GM23338 (cell line): ENCODE data around the gene LENEP. TPM values are rescaled to one million over a fixed set of nuclear protein-coding genes. Genes with fewer than 3 reads are reported as not detected.

Experiments used
- ATAC-seq: fragments of 200-7000 bp; cut with Tn5 transposase; 3 replicates; pipeline ENCODE4 v1.9.1; 2020
- DNase-seq: peaks from one replicate; pipeline ENCODE4 v3.0.0-alpha.2; 2015; ENCODE audit warnings: low spot score
- H2AFZ ChIP-seq: fragments of 200-600 bp; sonication (generic); 2 replicates; pipeline ENCODE4 v1.8.0; 2016; ENCODE audit warnings: antibody characterized with exemption, mild to moderate bottlenecking, moderate library complexity
- H3F3A ChIP-seq: fragments of 200-600 bp; sonication (generic); replicated peaks from 2 replicates; pipeline ENCODE4 v1.8.0; 2017; ENCODE audit warnings: antibody characterized with exemption, mixed run types, low read depth
- H3K27ac ChIP-seq: fragments of 200-600 bp; sonication (generic); 2 replicates; pipeline ENCODE4 v1.6.1; 2016; ENCODE audit warnings: low read depth
- H3K27me3 ChIP-seq: fragments of 200-600 bp; sonication (generic); 2 replicates; pipeline ENCODE4 v1.8.0; 2016; ENCODE audit warnings: mild to moderate bottlenecking, mixed run types, moderate library complexity; ENCODE audit not compliant: insufficient read depth
- H3K36me3 ChIP-seq: fragments of 200-600 bp; sonication (generic); 2 replicates; pipeline ENCODE4 v1.8.0; 2016; ENCODE audit warnings: mild to moderate bottlenecking; ENCODE audit not compliant: insufficient read depth
- H3K4me1 ChIP-seq: fragments of 200-600 bp; sonication (generic); 2 replicates; pipeline ENCODE4 v1.8.0; 2016; ENCODE audit warnings: mild to moderate bottlenecking, moderate library complexity; ENCODE audit not compliant: insufficient read depth
- H3K4me2 ChIP-seq: fragments of 200-600 bp; sonication (generic); 2 replicates; pipeline ENCODE4 v1.7.1; 2017; ENCODE audit warnings: mixed run types
- H3K4me3 ChIP-seq: fragments of 200-600 bp; sonication (generic); 2 replicates; pipeline ENCODE4 v1.6.1; 2016; ENCODE audit warnings: mixed run types
- H3K79me2 ChIP-seq: fragments of 200-600 bp; sonication (generic); replicated peaks from 2 replicates; pipeline ENCODE4 v1.8.0; 2017; ENCODE audit warnings: mild to moderate bottlenecking; ENCODE audit not compliant: insufficient read depth
- H3K9me2 ChIP-seq: fragments of 200-600 bp; sonication (generic); 2 replicates; pipeline ENCODE4 v1.8.0; 2017; ENCODE audit not compliant: insufficient read depth
- H4K20me1 ChIP-seq: fragments of 200-600 bp; sonication (generic); replicated peaks from 2 replicates; pipeline ENCODE4 v1.8.0; 2017; ENCODE audit warnings: mild to moderate bottlenecking; ENCODE audit not compliant: insufficient read depth
- H3K27ac Mint-ChIP-seq: 2 replicates; pipeline ENCODE4 v1.8.0; 2020; ENCODE audit warnings: inconsistent platforms, mild to moderate bottlenecking, moderate library complexity, mixed read lengths
- H3K27me3 Mint-ChIP-seq: 3 replicates; pipeline ENCODE4 v1.8.0; 2022; ENCODE audit warnings: low read depth, mild to moderate bottlenecking, moderate library complexity, mixed read lengths, inconsistent platforms; ENCODE audit not compliant: insufficient read depth, poor library complexity
- H3K36me3 Mint-ChIP-seq: 3 replicates; pipeline ENCODE4 v1.8.0; 2021; ENCODE audit warnings: low read depth, mild to moderate bottlenecking, inconsistent platforms, moderate library complexity, mixed read lengths
- H3K4me1 Mint-ChIP-seq: 3 replicates; pipeline ENCODE4 v1.8.0; 2020; ENCODE audit warnings: mild to moderate bottlenecking, inconsistent platforms, mixed read lengths
- H3K4me3 Mint-ChIP-seq: 3 replicates; pipeline ENCODE4 v1.8.0; 2021; ENCODE audit warnings: moderate library complexity, mild to moderate bottlenecking, inconsistent platforms, mixed read lengths
- H3K9me3 Mint-ChIP-seq: 3 replicates; pipeline ENCODE4 v1.8.0; 2020; ENCODE audit warnings: moderate library complexity, mild to moderate bottlenecking, inconsistent platforms, mixed read lengths
- CREB1 ChIP-seq: fragments of 250-450 bp; sonication (Bioruptor Pico); IDR thresholded peaks from 2 replicates; pipeline ENCODE4 v1.5.0; 2020; ENCODE audit warnings: low read depth, mild to moderate bottlenecking, moderate library complexity
- STAT1 ChIP-seq: IDR thresholded peaks from one replicate; pipeline ENCODE4 v1.6.1; 2016; ENCODE audit warnings: antibody characterized with exemption; ENCODE audit not compliant: unreplicated experiment
- ZNF114 ChIP-seq: fragments of 250-450 bp; sonication (Bioruptor Pico); IDR thresholded peaks from 2 replicates; pipeline ENCODE4 v1.5.0; 2020; ENCODE audit warnings: mild to moderate bottlenecking, moderate library complexity
- ZNF331 ChIP-seq: fragments of 250-450 bp; sonication (Bioruptor Pico); IDR thresholded peaks from 2 replicates; pipeline ENCODE4 v1.5.0; 2020; ENCODE audit warnings: low read depth, mild to moderate bottlenecking, moderate library complexity
- polyA plus RNA-seq: library from polyadenylated mRNA; unstranded; fragments of >200 nt; fragmentation: Nextera tagmentation; extraction: Ambion mirVana; gene quantifications from 2 replicates; pipeline ENCODE4 v1.2.1, GENCODE V29; 2016
- total RNA-seq: library from RNA; depleted of rRNA; stranded (reverse); fragments of >200 nt; shearing (Covaris generic); gene quantifications from 2 replicates; pipeline ENCODE4 v1.2.3, GENCODE V29; 2014
- TF ChIP-seq, protein P1 (sequence below): IDR thresholded peaks from 2 replicates; pipeline ENCODE4 v1.6.1; 2016; ENCODE audit warnings: antibody characterized with exemption
- TF ChIP-seq, protein P2 (sequence below), 2 experiments: fragments of 200-600 bp in 1 of 2; sonication (generic) in 1 of 2; conservative IDR thresholded peaks; 2 replicates each; pipeline versions ENCODE4 v1.5.1 to v1.6.1; 2016 to 2017; ENCODE audit warnings: antibody characterized with exemption in 2 of 2, low read depth in 2 of 2, mild to moderate bottlenecking in 2 of 2, moderate library complexity in 1 of 2
- TF ChIP-seq, protein P3 (sequence below): fragments of 250-450 bp; sonication (Bioruptor Pico); IDR thresholded peaks from 2 replicates; pipeline ENCODE4 v1.5.0; 2020; ENCODE audit warnings: mild to moderate bottlenecking, moderate library complexity

The LENEP gene
- total and polyA plus RNA-seq, 2 experiments from 2014 or later, result 1.6 TPM; not detected in 1

DNA sequence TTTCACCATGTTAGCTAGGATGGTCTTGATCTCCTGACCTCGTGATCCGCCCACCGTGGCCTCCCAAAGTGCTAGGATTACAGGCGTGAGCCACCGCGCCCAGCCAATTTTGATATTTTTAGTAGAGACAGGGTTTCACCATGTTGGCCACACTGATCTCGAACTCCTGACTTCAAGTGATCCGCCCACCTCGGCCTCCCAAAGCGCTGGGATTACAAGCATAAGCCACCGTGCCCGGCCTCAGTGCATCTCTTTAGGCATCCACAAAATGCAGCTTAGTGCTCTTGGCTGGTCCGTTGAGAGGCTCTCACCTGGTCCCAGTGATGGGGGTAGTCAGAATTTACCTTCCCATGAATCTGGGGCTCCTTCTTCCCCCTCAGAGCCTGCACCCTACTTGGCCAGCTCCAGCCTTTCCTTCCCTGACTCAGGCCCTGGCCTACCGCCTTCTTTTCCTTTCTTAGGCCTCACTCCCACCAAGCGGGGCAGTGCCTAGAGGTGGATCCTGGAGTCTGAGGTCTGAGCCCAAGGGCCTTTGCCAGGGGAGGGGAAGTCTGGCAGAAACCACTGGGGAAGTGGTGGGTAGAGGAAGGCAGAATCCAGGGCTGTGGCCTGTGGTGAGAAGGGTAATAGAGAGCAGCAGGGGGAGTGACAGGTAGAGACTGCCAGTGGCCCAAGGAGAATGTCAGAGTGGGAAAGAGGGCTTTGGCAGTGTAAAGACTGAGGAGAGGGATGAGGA is 3.7 kb downstream of the LENEP start:
- Mint-ChIP-seq H3K27ac (no peak overlapping the region), H3K36me3 (peaks cover 5% of the 10 kb centered on the region; the same call in 1 of the 3 replicates), H3K4me1 (peaks cover 30% of the 10 kb centered on the region), H3K9me3 (no peaks in the 10 kb centered on the region), H3K27me3 (peaks cover 24% of the 10 kb centered on the region), H3K4me3 (no peak overlapping the region; the same call in 2 of the 3 replicates)
- TF ChIP-seq STAT1 (no peak), ZNF114 (CRISPR knock-in tag) (no peak), CREB1 (CRISPR knock-in tag) (no peak), ZNF331 (CRISPR knock-in tag) (no peak)
- TF ChIP-seq, protein P1, sequence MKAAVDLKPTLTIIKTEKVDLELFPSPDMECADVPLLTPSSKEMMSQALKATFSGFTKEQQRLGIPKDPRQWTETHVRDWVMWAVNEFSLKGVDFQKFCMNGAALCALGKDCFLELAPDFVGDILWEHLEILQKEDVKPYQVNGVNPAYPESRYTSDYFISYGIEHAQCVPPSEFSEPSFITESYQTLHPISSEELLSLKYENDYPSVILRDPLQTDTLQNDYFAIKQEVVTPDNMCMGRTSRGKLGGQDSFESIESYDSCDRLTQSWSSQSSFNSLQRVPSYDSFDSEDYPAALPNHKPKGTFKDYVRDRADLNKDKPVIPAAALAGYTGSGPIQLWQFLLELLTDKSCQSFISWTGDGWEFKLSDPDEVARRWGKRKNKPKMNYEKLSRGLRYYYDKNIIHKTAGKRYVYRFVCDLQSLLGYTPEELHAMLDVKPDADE, result no peak
- TF ChIP-seq, protein P2, sequence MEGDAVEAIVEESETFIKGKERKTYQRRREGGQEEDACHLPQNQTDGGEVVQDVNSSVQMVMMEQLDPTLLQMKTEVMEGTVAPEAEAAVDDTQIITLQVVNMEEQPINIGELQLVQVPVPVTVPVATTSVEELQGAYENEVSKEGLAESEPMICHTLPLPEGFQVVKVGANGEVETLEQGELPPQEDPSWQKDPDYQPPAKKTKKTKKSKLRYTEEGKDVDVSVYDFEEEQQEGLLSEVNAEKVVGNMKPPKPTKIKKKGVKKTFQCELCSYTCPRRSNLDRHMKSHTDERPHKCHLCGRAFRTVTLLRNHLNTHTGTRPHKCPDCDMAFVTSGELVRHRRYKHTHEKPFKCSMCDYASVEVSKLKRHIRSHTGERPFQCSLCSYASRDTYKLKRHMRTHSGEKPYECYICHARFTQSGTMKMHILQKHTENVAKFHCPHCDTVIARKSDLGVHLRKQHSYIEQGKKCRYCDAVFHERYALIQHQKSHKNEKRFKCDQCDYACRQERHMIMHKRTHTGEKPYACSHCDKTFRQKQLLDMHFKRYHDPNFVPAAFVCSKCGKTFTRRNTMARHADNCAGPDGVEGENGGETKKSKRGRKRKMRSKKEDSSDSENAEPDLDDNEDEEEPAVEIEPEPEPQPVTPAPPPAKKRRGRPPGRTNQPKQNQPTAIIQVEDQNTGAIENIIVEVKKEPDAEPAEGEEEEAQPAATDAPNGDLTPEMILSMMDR (conservative IDR thresholded peaks at IDR 0.05; ENCODE audit: low read depth in 2 of 2), result no peak
- TF ChIP-seq, protein P3, sequence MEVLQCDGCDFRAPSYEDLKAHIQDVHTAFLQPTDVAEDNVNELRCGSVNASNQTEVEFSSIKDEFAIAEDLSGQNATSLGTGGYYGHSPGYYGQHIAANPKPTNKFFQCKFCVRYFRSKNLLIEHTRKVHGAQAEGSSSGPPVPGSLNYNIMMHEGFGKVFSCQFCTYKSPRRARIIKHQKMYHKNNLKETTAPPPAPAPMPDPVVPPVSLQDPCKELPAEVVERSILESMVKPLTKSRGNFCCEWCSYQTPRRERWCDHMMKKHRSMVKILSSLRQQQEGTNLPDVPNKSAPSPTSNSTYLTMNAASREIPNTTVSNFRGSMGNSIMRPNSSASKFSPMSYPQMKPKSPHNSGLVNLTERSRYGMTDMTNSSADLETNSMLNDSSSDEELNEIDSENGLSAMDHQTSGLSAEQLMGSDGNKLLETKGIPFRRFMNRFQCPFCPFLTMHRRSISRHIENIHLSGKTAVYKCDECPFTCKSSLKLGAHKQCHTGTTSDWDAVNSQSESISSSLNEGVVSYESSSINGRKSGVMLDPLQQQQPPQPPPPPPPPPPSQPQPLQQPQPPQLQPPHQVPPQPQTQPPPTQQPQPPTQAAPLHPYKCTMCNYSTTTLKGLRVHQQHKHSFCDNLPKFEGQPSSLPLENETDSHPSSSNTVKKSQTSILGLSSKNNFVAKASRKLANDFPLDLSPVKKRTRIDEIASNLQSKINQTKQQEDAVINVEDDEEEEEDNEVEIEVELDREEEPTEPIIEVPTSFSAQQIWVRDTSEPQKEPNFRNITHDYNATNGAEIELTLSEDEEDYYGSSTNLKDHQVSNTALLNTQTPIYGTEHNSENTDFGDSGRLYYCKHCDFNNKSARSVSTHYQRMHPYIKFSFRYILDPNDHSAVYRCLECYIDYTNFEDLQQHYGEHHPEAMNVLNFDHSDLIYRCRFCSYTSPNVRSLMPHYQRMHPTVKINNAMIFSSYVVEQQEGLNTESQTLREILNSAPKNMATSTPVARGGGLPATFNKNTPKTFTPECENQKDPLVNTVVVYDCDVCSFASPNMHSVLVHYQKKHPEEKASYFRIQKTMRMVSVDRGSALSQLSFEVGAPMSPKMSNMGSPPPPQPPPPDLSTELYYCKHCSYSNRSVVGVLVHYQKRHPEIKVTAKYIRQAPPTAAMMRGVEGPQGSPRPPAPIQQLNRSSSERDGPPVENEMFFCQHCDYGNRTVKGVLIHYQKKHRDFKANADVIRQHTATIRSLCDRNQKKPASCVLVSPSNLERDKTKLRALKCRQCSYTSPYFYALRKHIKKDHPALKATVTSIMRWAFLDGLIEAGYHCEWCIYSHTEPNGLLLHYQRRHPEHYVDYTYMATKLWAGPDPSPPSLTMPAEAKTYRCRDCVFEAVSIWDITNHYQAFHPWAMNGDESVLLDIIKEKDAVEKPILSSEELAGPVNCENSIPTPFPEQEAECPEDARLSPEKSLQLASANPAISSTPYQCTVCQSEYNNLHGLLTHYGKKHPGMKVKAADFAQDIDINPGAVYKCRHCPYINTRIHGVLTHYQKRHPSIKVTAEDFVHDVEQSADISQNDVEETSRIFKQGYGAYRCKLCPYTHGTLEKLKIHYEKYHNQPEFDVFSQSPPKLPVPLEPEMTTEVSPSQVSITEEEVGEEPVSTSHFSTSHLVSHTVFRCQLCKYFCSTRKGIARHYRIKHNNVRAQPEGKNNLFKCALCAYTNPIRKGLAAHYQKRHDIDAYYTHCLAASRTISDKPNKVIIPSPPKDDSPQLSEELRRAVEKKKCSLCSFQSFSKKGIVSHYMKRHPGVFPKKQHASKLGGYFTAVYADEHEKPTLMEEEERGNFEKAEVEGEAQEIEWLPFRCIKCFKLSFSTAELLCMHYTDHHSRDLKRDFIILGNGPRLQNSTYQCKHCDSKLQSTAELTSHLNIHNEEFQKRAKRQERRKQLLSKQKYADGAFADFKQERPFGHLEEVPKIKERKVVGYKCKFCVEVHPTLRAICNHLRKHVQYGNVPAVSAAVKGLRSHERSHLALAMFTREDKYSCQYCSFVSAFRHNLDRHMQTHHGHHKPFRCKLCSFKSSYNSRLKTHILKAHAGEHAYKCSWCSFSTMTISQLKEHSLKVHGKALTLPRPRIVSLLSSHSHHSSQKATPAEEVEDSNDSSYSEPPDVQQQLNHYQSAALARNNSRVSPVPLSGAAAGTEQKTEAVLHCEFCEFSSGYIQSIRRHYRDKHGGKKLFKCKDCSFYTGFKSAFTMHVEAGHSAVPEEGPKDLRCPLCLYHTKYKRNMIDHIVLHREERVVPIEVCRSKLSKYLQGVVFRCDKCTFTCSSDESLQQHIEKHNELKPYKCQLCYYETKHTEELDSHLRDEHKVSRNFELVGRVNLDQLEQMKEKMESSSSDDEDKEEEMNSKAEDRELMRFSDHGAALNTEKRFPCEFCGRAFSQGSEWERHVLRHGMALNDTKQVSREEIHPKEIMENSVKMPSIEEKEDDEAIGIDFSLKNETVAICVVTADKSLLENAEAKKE (CRISPR knock-in tag), result no peak
- Histone ChIP-seq H3K27me3 (no peaks in the 10 kb centered on the region), H3K4me2 (no peak overlapping the region), H3F3A (peaks cover 26% of the 10 kb centered on the region), H3K4me1 (peaks cover 5% of the 10 kb centered on the region; the same call in 1 of the 2 replicates), H3K9me2 (no peaks in the 10 kb centered on the region), H2AFZ (no peak overlapping the region), H4K20me1 (no peaks in the 10 kb centered on the region), H3K4me3 (no peak overlapping the region), H3K27ac (no peak overlapping the region), H3K79me2 (no peaks in the 10 kb centered on the region), H3K36me3 (no peaks in the 10 kb centered on the region)
- DNase-seq, result no peak
- no peak for ATAC-seq
